HT-29 (cell line): ENCODE results near the gene CTAGE9. TPM values are rescaled to one million over a fixed set of nuclear protein-coding genes. Genes with fewer than 3 reads are reported as not detected.
"Not testable (repeated sequence)": the region's sequence is repeated elsewhere in the genome, so short reads cannot be mapped to it uniquely, and the experiment has no call there.

ENCODE experiments used
- DNase-seq: peaks from one replicate; pipeline ENCODE4 v3.0.0-alpha.2; 2015; ENCODE audit warnings: low spot score
- total RNA-seq: library from RNA; depleted of rRNA; stranded (reverse); fragments of >200 nt; shearing (Covaris generic); gene quantifications from 2 replicates; pipeline ENCODE4 v1.2.3, GENCODE V29; 2014

CTAGE9 gene
- total RNA-seq, 1 experiment from 2014 or later, result not detected

DNA sequence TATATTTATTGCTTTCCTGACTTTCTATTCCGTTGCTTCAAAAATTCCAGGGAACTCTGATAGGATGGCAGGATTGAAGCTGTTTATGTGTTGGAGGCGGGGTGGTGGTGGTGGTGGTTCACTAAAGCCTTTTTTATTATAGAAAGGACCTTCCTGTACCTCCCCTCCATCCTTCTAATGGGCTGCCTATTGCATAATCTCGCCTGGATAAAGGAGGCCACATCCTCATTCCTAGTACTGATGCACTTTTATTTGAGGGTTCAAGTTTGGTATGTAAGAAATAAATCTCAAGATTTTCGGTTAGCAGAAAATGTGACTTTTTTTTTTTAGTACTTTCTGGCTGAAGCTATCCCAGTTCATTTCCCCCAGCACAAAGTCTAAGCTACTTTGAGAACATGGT lies 18.7 kb upstream of the CTAGE9 start:
- DNase-seq, result no peak

DNA sequence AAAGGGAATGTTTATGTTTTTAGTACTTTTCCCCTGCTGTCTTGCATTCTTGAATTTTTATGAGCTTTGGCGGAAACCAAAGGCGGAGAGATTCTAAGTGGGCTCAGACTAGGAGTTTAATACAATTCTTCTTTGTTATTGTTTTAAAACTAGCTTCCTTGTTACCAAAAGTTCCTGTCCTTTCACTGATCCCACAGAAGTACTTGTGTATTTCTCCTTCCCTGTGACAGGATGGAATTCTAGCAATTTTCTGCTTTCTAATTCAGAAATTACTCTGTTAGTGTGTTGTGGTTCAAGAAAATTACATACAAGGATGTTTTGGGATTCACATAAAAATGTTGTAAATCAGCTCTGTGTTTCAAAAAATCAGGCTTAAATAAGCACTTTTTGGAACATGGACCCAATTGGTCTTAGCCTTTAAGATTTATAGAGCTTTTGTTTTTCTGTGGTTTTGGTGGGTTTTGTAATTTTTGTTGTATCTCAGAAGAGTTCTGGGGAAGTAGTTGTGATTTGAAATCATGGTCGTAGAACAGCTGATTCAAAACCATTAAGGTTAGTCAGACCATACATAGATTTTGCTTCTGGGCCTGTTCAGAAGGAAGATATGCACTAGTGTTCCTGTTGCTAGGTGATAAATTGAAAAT lies 17.6 kb upstream of the CTAGE9 start:
- DNase-seq, result no peak

DNA sequence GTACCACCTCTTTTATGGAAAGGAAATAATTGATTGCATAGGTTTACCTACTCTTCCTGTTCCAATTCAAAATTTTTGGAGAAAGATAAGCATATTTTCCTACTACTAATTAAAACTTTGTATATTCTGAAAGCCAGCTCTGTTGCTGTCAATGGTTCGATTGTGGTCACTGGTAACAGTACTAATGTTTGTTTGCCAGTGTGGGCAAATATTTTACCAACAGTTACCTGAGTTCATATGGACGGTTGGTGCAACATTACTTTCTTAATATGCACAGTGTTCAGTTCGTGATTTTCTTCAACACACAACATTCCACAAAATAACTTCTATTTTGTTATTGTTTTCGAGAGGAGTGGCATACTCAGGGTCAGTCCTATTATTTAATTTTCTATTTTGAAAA lies 17.1 kb upstream of the CTAGE9 start:
- no peak for DNase-seq

DNA sequence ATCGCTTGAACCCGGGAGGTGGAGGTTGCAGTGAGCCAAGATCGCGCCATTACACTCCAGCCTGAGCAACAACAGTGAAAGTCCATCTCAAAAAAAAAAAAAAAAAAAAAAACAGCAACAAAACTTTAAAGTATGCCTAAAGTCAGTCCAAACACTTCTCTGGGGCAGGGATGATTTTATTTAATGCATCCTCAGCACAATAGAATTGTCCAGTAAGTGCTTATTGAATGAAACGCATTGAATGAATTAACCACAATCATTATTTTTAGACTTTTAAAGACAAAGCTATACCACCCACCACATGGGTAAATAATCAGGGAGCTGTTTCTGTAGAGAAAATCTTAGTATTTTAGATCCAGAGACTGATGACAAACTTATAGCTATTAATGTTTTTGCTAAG lies 16.6 kb upstream of the CTAGE9 start:
- no peak for DNase-seq

DNA sequence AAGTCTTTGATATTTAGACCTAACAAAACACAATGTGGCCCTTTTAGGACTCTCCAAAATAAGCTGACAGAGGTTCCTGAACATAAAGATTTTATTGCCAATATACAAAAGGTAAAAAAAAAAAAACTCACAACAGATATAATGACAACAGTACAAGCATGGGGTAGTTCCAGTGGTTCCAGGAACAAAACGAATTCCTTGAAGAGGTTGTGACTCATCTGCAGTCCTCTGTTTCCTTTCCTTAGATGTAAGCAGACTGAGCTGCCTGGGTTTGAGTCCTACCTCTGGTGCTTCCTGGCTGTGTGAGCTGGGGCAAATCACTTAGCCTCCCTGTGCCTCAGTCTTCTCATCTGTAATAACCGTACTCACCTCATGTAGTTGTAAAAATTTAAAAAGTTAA lies 13.3 kb upstream of the CTAGE9 start:
- DNase-seq, result no peak

DNA sequence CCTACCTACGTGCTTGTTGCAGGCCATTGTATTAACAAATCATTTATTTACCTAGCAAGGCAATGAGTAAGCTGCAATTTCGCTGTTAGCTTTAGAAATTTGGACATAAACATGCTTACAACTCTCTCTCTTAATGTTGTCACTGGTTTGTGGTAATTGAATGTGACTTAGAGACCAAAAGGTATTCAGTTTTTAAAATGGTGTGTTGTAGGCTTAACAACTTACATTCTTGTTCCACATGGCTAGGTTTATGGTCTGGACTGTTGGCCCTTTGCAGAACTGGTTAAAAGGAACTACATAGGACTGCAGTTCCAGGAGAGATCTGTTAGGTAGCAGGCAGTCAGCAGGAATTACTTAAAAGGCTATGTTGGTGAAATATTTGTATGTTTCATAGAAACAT lies 10.3 kb upstream of the CTAGE9 start:
- no peak for DNase-seq

DNA sequence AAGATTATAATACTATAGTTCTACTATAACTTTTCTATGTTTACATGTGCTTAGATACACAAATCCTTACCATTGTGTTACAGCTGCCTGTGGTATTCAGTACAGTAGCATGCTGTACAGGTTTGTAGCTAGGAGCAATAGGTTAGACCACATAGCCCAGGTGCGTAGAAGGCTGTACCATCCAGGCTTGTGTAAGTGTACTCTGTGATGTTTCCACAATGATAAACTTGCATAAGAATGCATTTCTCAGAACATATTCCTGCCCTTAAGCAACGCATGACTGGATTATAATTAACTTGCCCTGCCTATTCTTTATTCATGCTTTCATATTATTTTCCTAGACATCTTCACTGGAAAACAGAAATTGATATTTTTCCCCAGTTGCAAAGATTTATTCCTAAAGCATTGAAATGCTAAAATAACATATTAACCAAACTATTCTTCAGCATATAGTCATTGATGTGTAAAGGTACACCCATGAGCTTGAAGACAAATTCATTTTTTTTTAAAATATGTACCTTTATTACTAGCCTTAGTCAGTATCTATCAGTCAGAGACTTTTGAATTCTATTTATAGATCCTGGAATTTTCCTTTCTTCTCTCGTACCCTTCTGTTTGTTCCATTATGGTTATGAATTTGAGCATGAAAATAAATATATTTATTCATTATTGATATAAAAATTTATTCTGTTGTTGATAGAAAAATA lies 7.2 kb upstream of the CTAGE9 start:
- no peak for DNase-seq

DNA sequence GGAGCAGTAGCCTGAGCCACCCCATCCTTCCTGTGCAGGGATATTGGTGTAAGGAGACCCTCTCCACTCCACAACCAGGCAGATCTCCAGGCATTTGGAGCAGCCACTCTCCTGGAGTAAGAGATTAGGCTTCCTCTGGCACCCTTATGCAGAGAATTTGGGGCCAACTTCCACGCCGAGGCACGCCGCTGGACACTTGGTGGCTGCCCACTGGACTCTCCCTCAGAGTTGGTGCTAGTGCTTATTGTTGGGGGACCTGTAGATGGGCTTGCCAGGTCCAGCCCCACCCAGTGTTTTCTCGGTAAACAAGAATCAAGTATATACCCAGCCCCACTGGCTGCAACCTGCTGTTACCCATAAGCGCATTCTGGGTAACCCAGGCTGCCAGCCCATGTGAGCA lies 4.8 kb upstream of the CTAGE9 start:
- not testable (repeated sequence) for DNase-seq

DNA sequence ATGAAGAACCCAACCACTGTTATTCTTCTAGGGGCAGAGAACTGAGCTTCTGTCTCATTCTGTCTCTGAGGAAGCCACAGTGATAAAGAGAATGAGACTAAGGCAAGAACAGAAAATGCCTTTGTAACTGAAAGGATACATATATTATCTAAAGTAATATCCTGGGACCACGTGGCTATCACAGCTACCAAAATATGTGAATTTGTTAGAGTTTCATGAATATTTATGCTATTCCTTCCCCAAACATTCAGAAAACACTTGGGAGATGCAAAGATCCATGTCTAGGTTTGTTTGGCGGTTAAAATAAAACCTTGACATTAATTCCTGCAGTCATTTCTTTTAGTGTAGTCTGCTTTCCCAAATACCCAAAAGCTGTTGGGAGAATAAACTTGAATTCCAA lies 6.9 kb downstream of the CTAGE9 start:
- DNase-seq, result not testable (repeated sequence)

DNA sequence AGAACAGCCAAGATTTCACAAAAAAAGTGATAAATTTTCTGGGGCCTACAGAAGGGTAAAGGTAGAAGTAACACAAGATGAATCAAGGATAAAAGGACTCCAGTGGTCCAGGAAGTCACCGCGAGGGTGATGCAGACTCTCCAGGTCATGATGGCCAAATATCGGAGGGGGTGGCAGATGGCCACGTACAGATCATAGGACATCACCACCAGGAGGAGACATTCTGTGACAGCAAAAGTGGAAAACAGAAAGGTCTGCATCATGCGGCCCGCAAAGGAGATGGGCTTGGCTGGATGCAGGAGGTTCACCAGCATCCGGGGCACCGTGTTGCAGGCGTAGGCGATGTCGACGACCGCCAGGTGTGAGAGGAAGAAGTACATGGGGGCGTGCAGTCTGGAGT lies 10.0 kb downstream of the CTAGE9 start:
- not testable (repeated sequence) for DNase-seq

DNA sequence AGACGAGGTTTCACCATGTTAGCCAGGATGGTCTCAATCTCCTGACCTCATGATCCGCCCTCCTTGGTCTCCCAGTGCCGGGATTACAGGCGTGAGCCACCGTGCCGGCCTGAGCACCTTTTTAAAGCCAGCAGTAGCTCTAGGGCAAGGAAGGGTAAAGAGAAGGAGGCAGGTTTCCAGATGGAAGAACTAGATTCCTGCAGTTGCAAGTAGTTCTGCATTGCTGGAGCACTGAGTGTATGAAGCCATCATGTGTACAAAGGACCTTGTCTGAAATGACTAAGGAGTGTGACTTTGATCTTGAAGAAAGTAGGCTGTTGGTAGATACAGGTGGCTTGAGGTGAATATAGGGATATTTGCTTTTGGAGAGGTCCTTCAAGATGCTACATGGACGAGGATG lies 13.9 kb downstream of the CTAGE9 start:
- DNase-seq, result no peak

DNA sequence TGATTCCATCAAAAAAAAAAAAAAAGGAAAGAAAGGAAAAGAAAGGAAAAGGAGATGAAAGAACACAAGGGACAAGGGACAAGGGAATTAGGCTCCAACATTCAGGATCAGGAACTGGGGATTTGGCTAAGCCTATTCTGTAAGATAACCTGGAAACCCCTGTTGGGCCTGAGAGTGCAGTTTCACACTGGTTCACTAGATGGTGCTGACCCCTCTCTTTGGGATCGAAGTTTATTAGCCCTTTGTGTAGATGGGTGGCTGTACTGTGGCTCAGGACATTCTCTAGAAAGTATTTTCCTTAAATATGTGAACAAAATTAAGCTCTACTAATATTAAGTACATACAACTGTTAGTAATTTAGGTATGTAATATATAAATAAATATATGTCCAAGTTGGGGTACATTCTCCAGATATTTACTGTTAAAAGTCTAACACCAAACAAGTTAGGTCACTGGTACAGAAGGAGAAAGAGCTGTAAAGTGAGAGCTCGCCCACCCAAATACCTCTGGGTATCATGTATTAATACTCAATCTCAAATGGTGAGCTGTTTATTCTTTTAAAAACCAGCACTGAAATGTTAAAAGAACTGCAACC lies 15.9 kb downstream of the CTAGE9 start:
- DNase-seq, result peak; percentile 71

DNA sequence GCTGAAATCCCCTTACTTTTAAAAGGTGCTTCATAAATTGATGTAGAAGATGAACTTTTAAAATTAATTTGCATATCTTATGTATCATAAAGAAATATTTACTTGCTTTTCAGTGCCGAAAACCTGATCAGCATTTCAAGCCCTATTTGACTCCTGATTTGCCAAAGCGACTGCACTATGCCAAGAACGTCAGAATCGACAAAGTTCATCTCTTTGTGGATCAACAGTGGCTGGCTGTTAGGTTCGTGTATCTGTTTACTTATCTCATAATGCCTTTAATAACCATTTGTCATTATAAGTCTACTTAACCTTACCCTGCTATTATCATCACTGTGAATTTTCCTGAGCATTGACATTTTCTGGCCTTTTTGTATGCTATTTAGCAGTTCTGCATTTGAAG lies 17.4 kb downstream of the CTAGE9 start:
- DNase-seq, result no peak

DNA sequence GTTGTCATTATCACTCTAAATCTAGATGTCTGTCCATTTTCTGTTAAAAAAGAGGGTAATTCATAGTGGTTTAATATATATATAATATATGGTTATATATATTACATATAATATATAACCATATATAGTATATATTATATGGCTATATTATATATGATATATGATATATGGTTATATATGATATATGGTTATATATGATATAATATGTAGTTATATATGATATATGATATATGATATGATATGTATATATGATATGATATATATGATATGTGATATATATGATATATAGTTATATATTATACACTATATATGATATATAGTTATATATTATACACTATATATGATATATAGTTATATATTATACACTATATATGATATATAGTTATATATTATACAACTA lies 18.2 kb downstream of the CTAGE9 start:
- DNase-seq, result no peak

DNA sequence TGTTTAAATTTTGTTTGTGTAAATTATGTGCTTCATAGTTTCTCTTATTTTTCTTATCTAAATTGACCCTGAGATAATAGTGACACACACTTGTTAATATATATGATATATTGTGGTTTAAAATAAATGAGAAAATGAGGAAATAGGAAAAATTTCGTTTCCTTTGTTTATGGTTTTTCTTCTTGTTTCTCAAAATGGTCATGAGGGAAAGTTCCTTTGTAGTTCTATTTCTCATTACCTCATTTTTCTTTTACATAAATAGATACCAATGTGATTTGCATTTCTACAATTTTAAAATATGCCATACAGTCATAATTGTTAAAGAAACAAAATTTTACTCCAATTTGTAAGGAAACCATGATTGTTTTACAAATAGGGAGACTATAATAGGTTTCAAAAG lies 18.8 kb downstream of the CTAGE9 start:
- DNase-seq, result no peak

DNA sequence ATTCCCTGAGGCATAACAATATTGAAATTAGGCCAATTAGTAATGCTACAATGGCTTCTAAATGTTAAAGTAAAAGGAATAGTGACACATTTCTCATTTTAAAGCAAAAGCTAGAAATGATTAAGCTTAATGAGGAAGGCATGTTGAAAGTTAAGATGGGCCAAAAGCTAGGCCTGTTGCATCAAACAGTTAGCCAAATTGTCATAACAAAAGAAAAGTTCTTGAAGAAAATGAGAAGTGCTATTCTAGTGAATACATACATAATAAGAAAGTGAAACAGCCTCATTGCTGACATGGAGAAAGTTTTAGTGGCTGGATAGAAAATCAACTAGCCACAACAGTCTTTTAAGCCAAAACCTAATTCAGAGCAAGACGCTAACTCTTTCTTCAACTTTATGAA lies 22.5 kb downstream of the CTAGE9 start:
- DNase-seq, result no peak

DNA sequence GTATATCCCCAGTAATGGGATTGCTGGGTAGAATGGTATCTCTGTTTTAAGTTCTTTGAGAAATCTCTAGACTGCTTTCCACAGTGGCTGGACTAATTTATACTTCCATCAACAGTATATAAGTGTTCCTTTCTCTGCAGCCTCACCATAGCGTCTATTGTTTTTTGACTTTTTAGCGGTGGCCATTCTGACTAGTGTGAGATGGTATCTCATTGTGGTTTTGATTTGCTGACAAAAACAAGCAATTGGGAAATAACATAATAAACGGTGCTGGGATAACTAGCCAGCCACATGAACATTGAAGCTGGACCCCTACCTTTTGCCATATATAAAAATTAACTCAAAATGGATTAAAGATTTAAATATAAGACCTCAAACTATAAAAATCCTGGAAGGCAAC lies 23.8 kb downstream of the CTAGE9 start:
- no peak for DNase-seq

DNA sequence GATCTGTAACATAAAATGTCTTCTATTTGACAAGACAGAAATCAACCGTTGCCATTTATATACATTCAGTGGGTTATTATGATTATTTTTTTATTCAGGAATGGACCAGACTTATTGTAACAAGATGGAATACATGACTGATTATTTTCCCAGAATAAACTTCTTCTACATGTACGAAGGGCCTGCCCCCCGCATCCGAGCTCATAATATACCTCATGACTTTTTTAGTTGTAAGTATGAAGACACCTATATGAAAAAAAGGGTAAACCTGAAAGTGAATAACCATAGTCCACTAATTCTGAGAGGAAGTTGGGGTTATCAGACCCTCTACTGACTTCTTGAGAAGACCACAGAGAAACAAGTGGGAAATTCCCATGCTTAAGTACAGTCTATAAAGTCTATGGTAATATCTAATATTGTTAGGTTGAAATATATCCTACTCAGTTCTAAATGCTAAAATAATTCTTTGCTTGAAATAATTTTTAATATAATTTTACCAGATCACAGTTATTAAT lies 25.5 kb downstream of the CTAGE9 start:
- DNase-seq, result no peak

DNA sequence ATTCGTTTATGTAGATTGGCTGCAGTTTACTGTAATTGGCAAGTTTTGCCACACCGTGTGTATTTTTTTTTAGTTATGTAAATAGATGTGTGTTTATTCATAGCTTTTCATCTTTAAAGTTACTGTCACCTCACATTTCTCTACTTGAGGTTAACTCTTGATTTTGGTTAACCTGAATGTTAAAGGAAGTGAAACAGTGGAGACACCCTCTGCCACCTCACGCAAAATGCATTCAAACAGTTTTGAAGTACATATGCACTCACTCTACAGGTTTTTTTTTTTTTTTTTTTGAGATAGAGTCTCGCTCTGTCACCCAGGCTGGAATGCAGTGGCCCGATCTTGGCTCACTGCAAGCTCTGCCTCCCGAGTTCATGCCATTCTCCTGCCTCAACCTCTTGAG lies 27.3 kb downstream of the CTAGE9 start:
- DNase-seq, result no peak

DNA sequence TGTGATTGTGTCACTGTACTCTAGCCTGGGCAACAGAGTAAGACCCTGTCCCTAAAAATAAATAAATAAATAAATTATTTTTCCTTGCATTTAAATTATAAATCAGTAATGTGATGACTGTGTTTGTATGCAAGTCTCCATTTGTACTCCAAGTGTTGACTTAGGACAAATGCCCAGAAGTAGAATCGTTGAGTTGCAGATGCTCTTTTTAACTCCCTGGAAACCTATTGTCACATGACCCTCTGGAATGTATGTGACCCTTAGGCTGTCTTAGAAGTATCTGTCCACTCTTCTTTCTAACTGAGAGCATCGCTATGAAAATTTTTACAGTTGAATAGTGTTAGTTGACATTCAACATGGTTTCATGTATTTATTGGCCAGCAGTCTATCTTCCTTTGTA lies 28.4 kb downstream of the CTAGE9 start:
- no peak for DNase-seq

DNA sequence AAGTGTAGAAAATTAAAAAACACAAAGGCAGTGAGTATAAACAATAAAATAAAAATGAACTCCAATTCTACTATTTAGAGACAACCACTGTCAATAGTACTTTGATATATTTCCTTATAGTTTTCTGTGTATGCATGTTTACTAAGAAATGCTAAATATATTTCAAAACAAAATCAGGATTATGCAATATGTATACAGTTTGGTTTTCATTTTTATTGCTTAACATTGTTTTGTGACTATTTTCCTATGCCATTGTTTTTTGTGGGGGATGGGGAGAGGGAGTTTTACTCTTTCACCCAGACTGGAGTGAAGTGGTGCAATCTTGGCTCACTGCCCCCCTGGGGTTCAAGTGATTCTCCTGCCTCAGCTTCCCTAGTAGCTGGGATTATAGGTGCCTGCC lies 29.2 kb downstream of the CTAGE9 start:
- no peak for DNase-seq

DNA sequence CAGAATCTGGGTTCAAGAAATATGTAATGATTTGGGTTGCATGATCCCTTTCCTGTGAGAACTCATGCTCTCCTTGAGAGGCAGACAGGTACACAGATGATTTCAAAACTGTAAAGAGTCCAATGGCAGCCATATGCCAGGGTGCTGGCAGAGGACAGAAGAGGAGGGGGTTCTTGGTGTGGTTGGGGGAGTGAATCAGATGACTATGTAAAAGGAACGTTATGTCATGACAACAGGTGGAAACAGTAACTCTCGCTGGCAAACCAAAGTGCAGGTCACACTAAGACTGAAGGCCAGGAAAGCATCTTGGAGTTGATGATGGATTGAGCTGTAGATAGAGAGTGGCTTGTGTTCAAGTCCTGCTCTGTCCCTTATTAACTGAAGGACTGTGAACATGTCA lies 29.9 kb downstream of the CTAGE9 start:
- DNase-seq, result no peak

DNA sequence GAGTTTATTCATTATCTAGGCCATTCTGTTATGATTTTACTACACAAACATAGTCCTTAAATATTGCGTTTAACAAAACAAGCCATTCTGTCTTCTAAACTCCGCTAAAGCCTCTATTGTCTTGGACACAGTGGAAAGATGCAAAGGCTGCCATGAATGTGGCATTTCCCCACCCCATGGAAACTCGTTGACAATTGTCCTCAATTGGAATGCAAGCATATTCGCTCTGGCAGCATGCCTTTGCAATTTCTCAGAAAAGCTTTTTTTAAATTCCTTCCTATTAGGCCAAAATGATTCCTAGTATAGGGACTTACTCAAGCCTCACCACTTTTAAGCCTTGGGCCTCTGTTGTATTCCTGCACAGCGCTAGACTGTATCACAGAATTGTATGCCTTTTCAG lies 32.4 kb downstream of the CTAGE9 start:
- DNase-seq, result no peak
